Ovary (tissue), 9 donors: ENCODE measurements around the gene CACNA1C. TPM values are rescaled to one million over a fixed set of nuclear protein-coding genes. Genes with fewer than 3 reads are reported as not detected.

Source experiments
- DNase-seq, 5 donors: peaks; one replicate each; pipeline ENCODE4 v3.0.0-alpha.2; 2019 to 2020
- H3K27ac ChIP-seq, 2 donors: fragments of 200-600 bp; one replicate each; pipeline versions ENCODE4 v1.5.1 to v1.8.0; 2019 to 2022
- H3K27me3 ChIP-seq: fragments of 200-600 bp; one replicate; pipeline ENCODE4 v1.8.0; 2022
- H3K36me3 ChIP-seq: fragments of 200-600 bp; sonication (generic); one replicate; pipeline ENCODE4 v1.5.1; 2019
- H3K4me1 ChIP-seq: one replicate; pipeline ENCODE4 v1.8.1; 2013; ENCODE audit warnings: mild to moderate bottlenecking, moderate library complexity; ENCODE audit not compliant: insufficient read depth
- H3K4me3 ChIP-seq: fragments of 200-600 bp; sonication (generic); one replicate; pipeline ENCODE4 v1.5.1; 2017
- H3K9me3 ChIP-seq, 2 donors: fragments of 200-600 bp in 1 of 2; sonication (generic) in 1 of 2; one replicate each; pipeline versions ENCODE4 v1.5.1 to v1.8.1; 2013 to 2019; ENCODE audit warnings: mild to moderate bottlenecking in 1 of 2, moderate library complexity in 1 of 2
- CTCF ChIP-seq, 3 donors: fragments of 450-650 bp in 2 of 3; fragments of 200-600 bp in 1 of 3; IDR thresholded peaks; one replicate each; pipeline versions ENCODE4 v1.5.1 to v1.8.0; 2016 to 2022; ENCODE audit warnings: antibody characterized with exemption in 3 of 3, mild to moderate bottlenecking in 1 of 3
- EP300 ChIP-seq: sonication (generic); formaldehyde crosslinking; IDR thresholded peaks from one replicate; pipeline ENCODE4 v1.6.1; 2017; ENCODE audit warnings: antibody characterized with exemption
- POLR2A ChIP-seq: fragments of 450-650 bp; IDR thresholded peaks from one replicate; pipeline ENCODE4 v1.6.1; 2017; ENCODE audit warnings: antibody characterized with exemption, mild to moderate bottlenecking, moderate library complexity
- WGBS, 3 donors: extraction: QIAGEN DNeasy Blood & Tissue Kit in 1 of 3; methylation state at CpG; one replicate each; pipeline versions ENCODE4 v1.1.5 to v1.1.7; 2013 to 2017; 5-methylcytosine and 5-hydroxymethylcytosine counted together
- intact Hi-C, 4 donors: fragments of 100-400 bp; cut with DNase I; formaldehyde crosslinking; loops; one replicate each; pipeline versions ENCODE4 v1.11.0 to v1.15.1; 2022 to 2023
- polyA plus RNA-seq, 2 donors: library from polyadenylated mRNA; stranded (reverse); fragments of 200-250 nt in 1 of 2; fragments of 350-450 nt in 1 of 2; fragmentation: Illumina TruSeq in 1 of 2; extraction: RNeasy Lipid Tissue Mini Kit (QIAGEN cat#74804) in 1 of 2; gene quantifications; one replicate each; pipeline ENCODE4 v1.2.3, GENCODE V29; 2013 to 2014
- total RNA-seq, 7 donors: library from RNA; depleted of rRNA in 2 of 7; stranded (reverse); fragments of >200 nt in 2 of 7; fragmentation: NEBNext Ultra II Directional in 3 of 7; extraction: Animal tissue kit (Norgen Biotek cat#: 25700) in 3 of 7; gene quantifications; one replicate each; pipeline versions ENCODE4 v1.1.0 to v1.2.4, GENCODE V29; 2016 to 2023
- donor health status: DM: no; HTN: no; CAD: no; lungs with moderate emphysema.
- donor health status: DM: no; HTN: no; CAD: no.
- donor health status: Bipolar disorder and iron deficiency.
- donor health status: DM: yes; HTN: yes; CAD: no.
- donor health status: DM: no; HTN: no; CAD: no.
- donor health status: DM: yes; HTN: yes; CAD: no.

CACNA1C gene
- total and polyA plus RNA-seq, 9 donors, result 2.2 to 8.3 (median 3.7) TPM

- Histone ChIP-seq H3K27ac (no peak overlapping the region), H3K4me3 (no peak overlapping the region), H3K4me1 (no peaks in the 10 kb centered on the region), H3K36me3 (no peaks in the 10 kb centered on the region), H3K27me3 (no peaks in the 10 kb centered on the region), H3K9me3 (no peaks in the 10 kb centered on the region)
- 91 to 92% (median 92%) methylated on average over 8 of the region's 8 CpGs for WGBS, 3 donors
- no peak for TF ChIP-seq EP300
- no peak for TF ChIP-seq CTCF (IDR thresholded peaks at IDR 0.05)
- TF ChIP-seq POLR2A, result no peak
- intact Hi-C loops, result no loop called here
- DNase-seq, result peak in 1 of 5 donors; percentile 7
Measured at GRCh38 chr12:2108166-2108565, 55.4 kb downstream of the CACNA1C start.

- Histone ChIP-seq H3K27ac (no peak overlapping the region), H3K27me3 (no peaks in the 10 kb centered on the region), H3K4me3 (no peak overlapping the region), H3K36me3 (no peaks in the 10 kb centered on the region), H3K9me3 (no peaks in the 10 kb centered on the region), H3K4me1 (no peaks in the 10 kb centered on the region)
- intact Hi-C loops, result no loop called here
- WGBS, 3 donors, result 86 to 88% (median 86%) methylated on average over 10 of the region's 10 CpGs
- TF ChIP-seq EP300 (no peak), CTCF (IDR thresholded peaks at IDR 0.05) (no peak), POLR2A (no peak)
- no peak for DNase-seq
Measured at GRCh38 chr12:2108975-2109671, 56.3 kb downstream of the CACNA1C start.

- no peaks in the 10 kb centered on the region for H3K4me1 ChIP-seq
- H3K27me3 ChIP-seq, result no peaks in the 10 kb centered on the region
- no peak overlapping the region for H3K27ac ChIP-seq
- no peak for DNase-seq
- H3K4me3 ChIP-seq, result no peak overlapping the region
- 87 to 94% (median 91%) methylated on average over 5 of the region's 5 CpGs for WGBS, 3 donors
- TF ChIP-seq POLR2A (no peak), EP300 (no peak), CTCF (IDR thresholded peaks at IDR 0.05) (no peak)
- H3K36me3 ChIP-seq, result no peaks in the 10 kb centered on the region
- intact Hi-C loops, result no loop called here
- no peaks in the 10 kb centered on the region for H3K9me3 ChIP-seq
Measured at GRCh38 chr12:2110127-2110526, 57.3 kb downstream of the CACNA1C start.

- Histone ChIP-seq H3K36me3 (no peaks in the 10 kb centered on the region), H3K27me3 (no peaks in the 10 kb centered on the region), H3K27ac (no peak overlapping the region), H3K4me3 (no peak overlapping the region), H3K4me1 (no peaks in the 10 kb centered on the region), H3K9me3 (no peaks in the 10 kb centered on the region)
- TF ChIP-seq CTCF (IDR thresholded peaks at IDR 0.05) (no peak), POLR2A (no peak), EP300 (no peak)
- DNase-seq, result no peak
- intact Hi-C loops, result no loop called here
- 65 to 78% (median 71%) methylated on average over 16 of the region's 16 CpGs for WGBS, 3 donors
Measured at GRCh38 chr12:2110849-2111566, 58.2 kb downstream of the CACNA1C start.
